ENCODE results near the gene KCNMB4.

- TF ChIP-seq, protein P1, sequence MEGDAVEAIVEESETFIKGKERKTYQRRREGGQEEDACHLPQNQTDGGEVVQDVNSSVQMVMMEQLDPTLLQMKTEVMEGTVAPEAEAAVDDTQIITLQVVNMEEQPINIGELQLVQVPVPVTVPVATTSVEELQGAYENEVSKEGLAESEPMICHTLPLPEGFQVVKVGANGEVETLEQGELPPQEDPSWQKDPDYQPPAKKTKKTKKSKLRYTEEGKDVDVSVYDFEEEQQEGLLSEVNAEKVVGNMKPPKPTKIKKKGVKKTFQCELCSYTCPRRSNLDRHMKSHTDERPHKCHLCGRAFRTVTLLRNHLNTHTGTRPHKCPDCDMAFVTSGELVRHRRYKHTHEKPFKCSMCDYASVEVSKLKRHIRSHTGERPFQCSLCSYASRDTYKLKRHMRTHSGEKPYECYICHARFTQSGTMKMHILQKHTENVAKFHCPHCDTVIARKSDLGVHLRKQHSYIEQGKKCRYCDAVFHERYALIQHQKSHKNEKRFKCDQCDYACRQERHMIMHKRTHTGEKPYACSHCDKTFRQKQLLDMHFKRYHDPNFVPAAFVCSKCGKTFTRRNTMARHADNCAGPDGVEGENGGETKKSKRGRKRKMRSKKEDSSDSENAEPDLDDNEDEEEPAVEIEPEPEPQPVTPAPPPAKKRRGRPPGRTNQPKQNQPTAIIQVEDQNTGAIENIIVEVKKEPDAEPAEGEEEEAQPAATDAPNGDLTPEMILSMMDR (IDR thresholded peaks at IDR 0.05) = no peak
- TF ChIP-seq EP300 (IDR thresholded peaks at IDR 0.05) = no peak
Measured at GRCh38 chr12:70444903-70445302, 78.8 kb downstream of the KCNMB4 start.
